ENCODE results near the gene ATG101. TPM values are rescaled to one million over a fixed set of nuclear protein-coding genes. Genes with fewer than 3 reads are reported as not detected.

ATG101 gene
- total and polyA plus RNA-seq, 9 of the 15 experiments (the other 6 are each of a cell fraction or from before 2014, with no cell fraction given), result 2.9 to 52.4 (median 29.7) TPM

DNA sequence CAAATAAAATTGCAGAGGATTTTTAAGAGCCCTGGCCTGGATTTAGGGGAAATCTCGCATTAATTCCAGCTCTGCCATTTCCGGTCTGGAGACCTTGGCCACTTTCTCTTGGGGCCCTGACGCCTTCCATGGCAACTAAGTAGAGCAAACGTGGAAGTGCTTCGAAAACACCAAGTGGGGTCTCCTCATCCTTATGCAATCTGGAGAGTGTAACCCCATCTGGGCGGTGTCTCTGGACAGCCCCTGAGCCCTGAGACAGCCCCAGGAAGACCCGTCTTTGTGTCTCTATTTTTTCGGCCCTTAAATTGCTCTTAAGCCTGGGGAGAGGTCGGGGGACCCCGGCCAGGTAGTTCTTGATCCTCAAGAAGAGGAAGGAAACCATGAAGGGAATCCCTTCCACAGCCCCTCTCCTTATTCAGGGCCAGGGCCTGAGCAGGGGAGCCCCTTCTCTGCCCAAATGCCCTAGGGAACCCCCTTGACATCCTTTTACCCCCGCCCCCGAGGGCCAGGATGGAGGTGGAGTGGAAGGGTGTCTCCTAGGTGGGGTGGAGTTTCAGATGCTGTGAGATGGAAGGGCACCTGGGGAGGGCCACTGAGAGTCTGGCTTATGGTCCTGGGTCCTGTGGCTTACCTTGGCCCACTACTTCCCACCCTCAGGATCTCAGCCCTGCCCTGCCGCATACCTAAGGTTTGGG lies 36.2 kb upstream of the ATG101 start (continued):
- TF ChIP-seq MGA (IDR thresholded peaks at IDR 0.05) (0 out of 2 replicates have a peak, but pooled peaks have one; percentile 16), PHB2 (IDR thresholded peaks at IDR 0.05; ENCODE audit: low read depth) (no peak), ZNF583 (CRISPR knock-in tag; IDR thresholded peaks at IDR 0.05) (no peak), ZFX (CRISPR knock-in tag; IDR thresholded peaks at IDR 0.05) (peak; percentile 51; the same call in 1 of the 2 replicates), ELF1 (tag; IDR thresholded peaks at IDR 0.05) (0 out of 2 replicates have a peak, but pooled peaks have one; percentile 33)

Measured in K562 (cell line).